ENCODE measurements around the gene CEACAM6.

CEACAM6 gene

GRCh38 chr19:41735071-41735600 is 20.2 kb upstream of the CEACAM6 start:
- no peak for DNase-seq (ENCODE audit: low spot score)

DNA sequence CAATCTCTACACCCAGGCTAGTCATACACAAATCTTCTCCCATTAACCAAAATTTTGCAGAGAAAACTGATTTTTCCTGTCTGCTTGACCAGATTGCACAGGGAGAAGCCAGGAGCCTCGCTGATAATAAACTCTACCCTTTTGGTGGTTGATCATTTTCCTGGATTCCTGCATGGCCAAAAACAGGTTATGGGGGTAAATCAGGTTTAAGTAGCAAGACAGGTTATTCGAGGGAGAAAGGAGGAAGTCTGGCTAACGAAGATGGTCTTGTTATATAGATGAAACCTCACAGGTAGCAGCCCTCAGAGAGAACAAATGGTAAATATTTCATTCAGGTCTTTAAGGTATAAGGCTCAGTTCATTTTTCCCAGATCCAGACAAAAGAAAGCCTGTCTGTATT is 16.0 kb upstream of the CEACAM6 start:
- DNase-seq (ENCODE audit: low spot score), result peak; percentile 3
- no peak overlapping the region for H3K4me3 ChIP-seq
- H3K27ac ChIP-seq, result no peak overlapping the region
- TF ChIP-seq CTCF (IDR thresholded peaks at IDR 0.05), result no peak

More at GRCh38 chr19:41735071-41735600, 20.2 kb upstream of the CEACAM6 start:
- no peak for TF ChIP-seq CTCF (IDR thresholded peaks at IDR 0.05)
- H3K27ac ChIP-seq, result no peak overlapping the region
- H3K4me3 ChIP-seq, result no peak overlapping the region

DNA sequence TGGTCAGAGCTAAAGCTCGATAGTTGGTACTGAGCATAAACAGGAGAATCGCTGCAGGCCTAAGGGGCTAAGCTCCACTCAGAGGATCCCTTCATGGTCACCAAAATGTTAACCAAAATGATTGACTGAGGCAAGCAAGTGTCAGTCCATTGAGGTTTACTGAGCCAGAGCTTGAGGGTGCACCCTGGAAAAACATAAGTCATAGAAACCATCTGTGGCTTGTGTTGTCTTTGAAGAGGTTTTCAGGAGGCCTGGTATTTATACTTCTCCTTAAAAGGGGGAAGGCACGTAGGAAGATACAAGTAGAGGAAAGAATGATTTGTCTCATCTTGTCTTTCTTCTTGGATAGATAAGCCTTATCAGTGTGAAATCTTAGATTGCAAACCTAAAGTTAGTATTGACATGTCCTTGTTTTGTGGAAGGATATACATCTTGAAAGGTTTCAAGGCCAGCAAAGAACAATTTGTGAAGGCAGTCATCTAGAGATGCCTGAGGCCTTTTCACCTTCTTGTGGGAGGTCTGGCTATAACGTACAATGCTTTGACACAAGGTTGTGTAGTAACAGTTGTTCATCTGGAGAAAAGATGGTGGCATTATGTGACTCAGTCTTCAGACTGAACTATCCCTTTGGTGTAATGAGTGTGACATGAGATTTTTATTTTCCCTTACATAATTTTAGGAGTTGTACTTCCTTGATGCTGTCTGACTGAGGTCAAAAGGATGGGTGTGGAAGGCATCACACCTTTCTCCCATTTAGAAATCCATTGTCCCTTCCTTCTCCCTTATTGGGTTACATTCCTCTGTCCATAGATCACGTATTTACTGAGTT is 14.7 kb upstream of the CEACAM6 start:
- Histone ChIP-seq H3K4me3 (no peak overlapping the region), H3K27ac (no peak overlapping the region)
- no peak for TF ChIP-seq CTCF (IDR thresholded peaks at IDR 0.05)
- DNase-seq (ENCODE audit: low spot score), result no peak

DNA sequence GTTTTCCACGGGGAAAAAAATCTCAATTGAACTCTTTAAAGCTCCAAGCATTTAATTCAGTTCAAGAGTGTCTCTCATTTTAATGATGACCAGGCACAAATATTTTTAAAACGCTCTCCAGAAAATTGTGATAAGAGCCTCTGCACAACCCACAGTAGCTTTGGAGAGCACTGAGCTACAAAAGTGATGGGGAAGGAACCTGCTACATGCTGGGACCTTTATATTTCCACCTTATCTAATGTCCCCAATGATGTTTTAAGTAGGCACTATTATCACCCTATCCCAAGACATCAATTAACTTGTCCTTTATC is 14.1 kb upstream of the CEACAM6 start:
- H3K4me3 ChIP-seq, result no peak overlapping the region
- no peak overlapping the region for H3K27ac ChIP-seq
- TF ChIP-seq CTCF (IDR thresholded peaks at IDR 0.05), result no peak
- DNase-seq (ENCODE audit: low spot score), result no peak

- TF ChIP-seq CTCF (IDR thresholded peaks at IDR 0.05), result no peak
- Histone ChIP-seq H3K27ac (no peak overlapping the region), H3K4me3 (no peak overlapping the region)
- DNase-seq (ENCODE audit: low spot score), result no peak
Measured at GRCh38 chr19:41744850-41745249, 10.5 kb upstream of the CEACAM6 start.

DNA sequence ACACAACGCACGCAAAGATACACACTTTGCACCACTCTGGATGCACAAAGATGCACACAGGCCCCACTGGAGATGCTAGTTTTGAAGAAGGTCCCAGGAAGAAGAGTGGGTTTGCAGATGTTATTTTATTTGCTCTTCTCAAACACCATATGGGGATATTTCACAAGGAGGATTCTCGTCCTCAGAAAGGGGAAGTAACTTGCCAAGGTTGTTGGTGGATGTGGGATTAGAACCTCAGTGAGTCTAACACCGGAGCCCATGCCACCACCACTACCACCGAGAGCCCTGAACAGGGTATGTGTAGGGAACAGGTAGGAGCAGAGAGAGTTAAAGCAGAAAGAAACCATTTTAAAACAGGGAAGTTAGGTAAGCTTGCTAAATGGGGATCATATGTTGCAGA is 9.6 kb upstream of the CEACAM6 start:
- TF ChIP-seq CTCF (IDR thresholded peaks at IDR 0.05), result no peak
- H3K27ac ChIP-seq, result no peak overlapping the region
- no peak overlapping the region for H3K4me3 ChIP-seq
- DNase-seq (ENCODE audit: low spot score), result no peak

- no peak for TF ChIP-seq CTCF (IDR thresholded peaks at IDR 0.05)
- no peak for DNase-seq (ENCODE audit: low spot score)
- Histone ChIP-seq H3K4me3 (no peak overlapping the region), H3K27ac (no peak overlapping the region)
Measured at GRCh38 chr19:41746593-41747227, 8.6 kb upstream of the CEACAM6 start.

All from coronary artery (tissue), 2 donors.